MM.1S (cell line): ENCODE results near the gene KCNH2.

Experiments used
- CTCF ChIP-seq: fragments of 300-600 bp; sonication (generic); IDR thresholded peaks from 2 replicates; pipeline ENCODE4 v1.5.1; 2016; ENCODE audit warnings: antibody characterized with exemption, low read length, mixed read lengths
- EZH2phosphoT487 ChIP-seq: fragments of 300-600 bp; sonication (generic); IDR thresholded peaks from 2 replicates; pipeline ENCODE4 v1.6.1; 2018; ENCODE audit warnings: antibody characterized with exemption, low read length

- TF ChIP-seq CTCF (no peak), EZH2phosphoT487 (no peak)
These were observed 53.7 kb downstream of the KCNH2 start for GRCh38 chr7:150924369-150924781.
